Karpas-422 (cell line): ENCODE results near the gene CHRNA1. TPM values are rescaled to one million over a fixed set of nuclear protein-coding genes. Genes with fewer than 3 reads are reported as not detected.

ENCODE experiments used
- DNase-seq: peaks from one replicate; pipeline ENCODE4 v3.0.0-alpha.2; 2015
- H2AFZ ChIP-seq: fragments of 200-600 bp; sonication (generic); 2 replicates; pipeline ENCODE4 v1.6.1; 2014; ENCODE audit warnings: antibody characterized with exemption, low read length, mixed read lengths
- H3K27ac ChIP-seq: fragments of 200-600 bp; sonication (generic); 2 replicates; pipeline ENCODE4 v1.5.1; 2014; ENCODE audit warnings: mild to moderate bottlenecking, low read length, moderate library complexity
- H3K27me3 ChIP-seq: fragments of 200-600 bp; sonication (generic); 2 replicates; pipeline ENCODE4 v1.6.1; 2014; ENCODE audit warnings: low read length, mixed read lengths
- H3K36me3 ChIP-seq: fragments of 200-600 bp; sonication (generic); 2 replicates; pipeline ENCODE4 v1.6.1; 2014; ENCODE audit warnings: low read length, mixed read lengths; ENCODE audit not compliant: insufficient read depth
- H3K4me1 ChIP-seq: fragments of 200-600 bp; sonication (generic); 2 replicates; pipeline ENCODE4 v1.6.1; 2014; ENCODE audit warnings: mild to moderate bottlenecking, low read length, mixed read lengths
- H3K4me2 ChIP-seq: fragments of 200-600 bp; sonication (generic); 2 replicates; pipeline ENCODE4 v1.6.1; 2014; ENCODE audit warnings: low read length, low read depth, mild to moderate bottlenecking; ENCODE audit not compliant: poor library complexity, severe bottlenecking
- H3K4me3 ChIP-seq: fragments of 200-600 bp; sonication (generic); 2 replicates; pipeline ENCODE4 v1.5.1; 2014; ENCODE audit warnings: mild to moderate bottlenecking, antibody characterized with exemption, low read length, mixed read lengths
- H3K79me2 ChIP-seq: fragments of 200-600 bp; sonication (generic); 2 replicates; pipeline ENCODE4 v1.6.1; 2014; ENCODE audit warnings: mild to moderate bottlenecking, low read length, mixed read lengths
- H3K9ac ChIP-seq: fragments of 200-600 bp; sonication (generic); 2 replicates; pipeline ENCODE4 v1.6.0; 2014; ENCODE audit warnings: low read length
- H3K9me2 ChIP-seq: fragments of 200-600 bp; sonication (generic), shearing (Covaris generic); replicated peaks from 2 replicates; pipeline ENCODE4 v1.6.0; 2014; ENCODE audit warnings: mild to moderate bottlenecking, low read length, moderate library complexity; ENCODE audit not compliant: insufficient read depth
- H3K9me3 ChIP-seq: fragments of 300-700, 200-600 bp; sonication (generic); 2 replicates; pipeline ENCODE4 v1.6.1; 2014; ENCODE audit warnings: low read length, mixed read lengths
- H4K20me1 ChIP-seq: fragments of 200-600 bp; sonication (generic); 2 replicates; pipeline ENCODE4 v1.6.1; 2014; ENCODE audit warnings: mild to moderate bottlenecking, antibody characterized with exemption, low read length, low read depth; ENCODE audit not compliant: insufficient read depth
- total RNA-seq: library from RNA; depleted of rRNA; stranded (reverse); fragments of >200 nt; shearing (Covaris generic); gene quantifications from 2 replicates; pipeline ENCODE4 v1.2.3, GENCODE V29; 2014; ENCODE audit warnings: low replicate concordance

CHRNA1 gene
- total RNA-seq, 1 experiment from 2014 or later: not detected

GRCh38 chr2:174779361-174779928 lies 15.2 kb upstream of the CHRNA1 start:
- Histone ChIP-seq H3K9ac (no peak overlapping the region), H3K9me2 (no peaks in the 10 kb centered on the region), H3K4me3 (no peak overlapping the region), H3K27me3 (no peaks in the 10 kb centered on the region), H3K4me2 (no peak overlapping the region), H2AFZ (no peak overlapping the region), H4K20me1 (no peaks in the 10 kb centered on the region), H3K9me3 (no peaks in the 10 kb centered on the region), H3K79me2 (no peaks in the 10 kb centered on the region), H3K36me3 (no peaks in the 10 kb centered on the region), H3K27ac (no peak overlapping the region), H3K4me1 (no peaks in the 10 kb centered on the region)
- no peak for DNase-seq

GRCh38 chr2:174778085-174778981 lies 14.1 kb upstream of the CHRNA1 start:
- Histone ChIP-seq H3K9me3 (no peaks in the 10 kb centered on the region), H4K20me1 (no peaks in the 10 kb centered on the region), H3K27ac (no peak overlapping the region), H2AFZ (no peak overlapping the region), H3K4me1 (no peaks in the 10 kb centered on the region), H3K4me3 (no peak overlapping the region), H3K9me2 (no peaks in the 10 kb centered on the region), H3K9ac (no peak overlapping the region), H3K36me3 (no peaks in the 10 kb centered on the region), H3K4me2 (no peak overlapping the region), H3K79me2 (no peaks in the 10 kb centered on the region), H3K27me3 (no peaks in the 10 kb centered on the region)
- DNase-seq: no peak

- DNase-seq: no peak
- H3K79me2 ChIP-seq: no peaks in the 10 kb centered on the region
- H3K36me3 ChIP-seq: no peaks in the 10 kb centered on the region
- H3K27ac ChIP-seq: no peak overlapping the region
- no peak overlapping the region for H2AFZ ChIP-seq
- H3K27me3 ChIP-seq: no peaks in the 10 kb centered on the region
- no peak overlapping the region for H3K9ac ChIP-seq
- H3K4me3 ChIP-seq: no peak overlapping the region
- H3K4me1 ChIP-seq: no peaks in the 10 kb centered on the region
- H3K4me2 ChIP-seq: no peak overlapping the region
- no peaks in the 10 kb centered on the region for H4K20me1 ChIP-seq
- H3K9me2 ChIP-seq: no peaks in the 10 kb centered on the region
- no peaks in the 10 kb centered on the region for H3K9me3 ChIP-seq
These were observed 13.2 kb upstream of the CHRNA1 start for GRCh38 chr2:174777347-174778084.

- H3K4me1 ChIP-seq: peaks cover 4% of the 10 kb centered on the region
- no peak overlapping the region for H3K9ac ChIP-seq
These were observed 12.4 kb upstream of the CHRNA1 start for GRCh38 chr2:174776675-174777074.

GRCh38 chr2:174776223-174776622 lies 12.0 kb upstream of the CHRNA1 start:
- no peak overlapping the region for H3K4me2 ChIP-seq
- H2AFZ ChIP-seq: no peak overlapping the region
- no peaks in the 10 kb centered on the region for H3K9me3 ChIP-seq
- peaks cover 7% of the 10 kb centered on the region for H3K4me1 ChIP-seq
- no peaks in the 10 kb centered on the region for H3K79me2 ChIP-seq
- H3K36me3 ChIP-seq: no peaks in the 10 kb centered on the region
- no peak overlapping the region for H3K27ac ChIP-seq
- no peaks in the 10 kb centered on the region for H4K20me1 ChIP-seq
- no peak overlapping the region for H3K9ac ChIP-seq
- peak; percentile 75 for DNase-seq
- no peaks in the 10 kb centered on the region for H3K27me3 ChIP-seq
- no peak overlapping the region for H3K4me3 ChIP-seq
- H3K9me2 ChIP-seq: no peaks in the 10 kb centered on the region

More at GRCh38 chr2:174776675-174777074, 12.4 kb upstream of the CHRNA1 start:
- Histone ChIP-seq H3K36me3 (no peaks in the 10 kb centered on the region), H3K9me3 (no peaks in the 10 kb centered on the region), H4K20me1 (no peaks in the 10 kb centered on the region), H3K27me3 (no peaks in the 10 kb centered on the region), H3K4me3 (no peak overlapping the region), H3K4me2 (no peak overlapping the region), H2AFZ (no peak overlapping the region), H3K79me2 (no peaks in the 10 kb centered on the region), H3K27ac (no peak overlapping the region), H3K9me2 (no peaks in the 10 kb centered on the region)
- DNase-seq: no peak

- Histone ChIP-seq H3K9ac (no peak overlapping the region), H4K20me1 (no peaks in the 10 kb centered on the region), H3K9me3 (no peaks in the 10 kb centered on the region), H3K27me3 (no peaks in the 10 kb centered on the region), H3K27ac (no peak overlapping the region), H3K79me2 (no peaks in the 10 kb centered on the region), H2AFZ (no peak overlapping the region), H3K4me3 (no peak overlapping the region), H3K9me2 (no peaks in the 10 kb centered on the region), H3K4me2 (no peak overlapping the region), H3K36me3 (no peaks in the 10 kb centered on the region), H3K4me1 (peaks cover 7% of the 10 kb centered on the region)
- no peak for DNase-seq
These were observed 11.3 kb upstream of the CHRNA1 start for GRCh38 chr2:174775571-174775980.

- H3K27me3 ChIP-seq: no peaks in the 10 kb centered on the region
- no peak overlapping the region for H3K4me3 ChIP-seq
- no peak overlapping the region for H3K9ac ChIP-seq
- H3K79me2 ChIP-seq: no peaks in the 10 kb centered on the region
- no peak overlapping the region for H3K4me2 ChIP-seq
- no peak for DNase-seq
- no peaks in the 10 kb centered on the region for H3K9me3 ChIP-seq
- no peak overlapping the region for H2AFZ ChIP-seq
- H3K36me3 ChIP-seq: no peaks in the 10 kb centered on the region
- no peak overlapping the region for H3K27ac ChIP-seq
- H3K4me1 ChIP-seq: peaks cover 7% of the 10 kb centered on the region
- H4K20me1 ChIP-seq: no peaks in the 10 kb centered on the region
- no peaks in the 10 kb centered on the region for H3K9me2 ChIP-seq
These were observed 10.6 kb upstream of the CHRNA1 start for GRCh38 chr2:174774886-174775285.

- H3K27ac ChIP-seq: no peak overlapping the region
- H3K36me3 ChIP-seq: no peaks in the 10 kb centered on the region
- H3K9me3 ChIP-seq: no peaks in the 10 kb centered on the region
- H3K4me2 ChIP-seq: no peak overlapping the region
- no peak overlapping the region for H2AFZ ChIP-seq
- H3K4me1 ChIP-seq: peaks cover 7% of the 10 kb centered on the region
- no peak overlapping the region for H3K4me3 ChIP-seq
- DNase-seq: no peak
- H4K20me1 ChIP-seq: no peaks in the 10 kb centered on the region
- no peaks in the 10 kb centered on the region for H3K27me3 ChIP-seq
- no peak overlapping the region for H3K9ac ChIP-seq
- H3K9me2 ChIP-seq: no peaks in the 10 kb centered on the region
- no peaks in the 10 kb centered on the region for H3K79me2 ChIP-seq
These were observed 8.9 kb upstream of the CHRNA1 start for GRCh38 chr2:174773215-174773614.
